IMR-90 (cell line): Measurements from ENCODE around the gene MPP4. TPM values are rescaled to one million over a fixed set of nuclear protein-coding genes. Genes with fewer than 3 reads are reported as not detected.

Experiments used
- ATAC-seq: fragments of 200-7000 bp; cut with Tn5 transposase; 2 replicates; pipeline ENCODE4 v1.9.1; 2020; ENCODE audit warnings: low read depth, mild to moderate bottlenecking, moderate library complexity
- BruUV-seq: library from RNA; stranded (reverse); fragments of 400-500 nt; replicated peaks from 2 replicates; lab custom pipeline; 2021; lab: Mats Ljungman, UMichigan
- CTCF ChIA-PET: fragments of 300-600 bp; formaldehyde crosslinking; extraction: SDS; loops from one replicate; lab custom pipeline; 2021; ENCODE audit warnings: antibody characterized with exemption; lab: Yijun Ruan, JAX
- POLR2A ChIA-PET: fragments of 300-600 bp; sonication (Branson Sonifier 250); formaldehyde crosslinking; loops from one replicate; lab custom pipeline; 2022; ENCODE audit warnings: antibody characterized with exemption; ENCODE audit not compliant: unreplicated experiment; lab: Charles Lee
- DNase-seq: peaks from one replicate; pipeline ENCODE4 v3.0.0; 2013
- H2AFZ ChIP-seq: replicated peaks from 2 replicates; pipeline ENCODE3; 2013; ENCODE audit warnings: low read length, mild to moderate bottlenecking; ENCODE audit not compliant: poor library complexity
- H2AK5ac ChIP-seq: 2 replicates; pipeline ENCODE4 v1.6.1; 2013; ENCODE audit warnings: low read depth, low read length, inconsistent platforms
- H2AK9ac ChIP-seq: replicated peaks from 2 replicates; pipeline ENCODE3; 2013; ENCODE audit warnings: mild to moderate bottlenecking, low read depth, low read length, moderate library complexity; ENCODE audit not compliant: poor library complexity
- H2BK120ac ChIP-seq: 2 replicates; pipeline ENCODE4 v1.6.1; 2013; ENCODE audit warnings: low read depth, low read length, inconsistent platforms
- H2BK15ac ChIP-seq: 3 replicates; pipeline ENCODE4 v1.6.1; 2013; ENCODE audit warnings: low read depth, low read length, inconsistent platforms
- H2BK20ac ChIP-seq: 2 replicates; pipeline ENCODE4 v1.6.1; 2013; ENCODE audit warnings: low read depth, mild to moderate bottlenecking, inconsistent platforms, low read length, moderate library complexity
- H2BK5ac ChIP-seq: 2 replicates; pipeline ENCODE4 v1.6.1; 2013; ENCODE audit warnings: mild to moderate bottlenecking, low read depth, low read length, inconsistent platforms; ENCODE audit not compliant: poor library complexity, severe bottlenecking
- H3K14ac ChIP-seq: replicated peaks from 2 replicates; pipeline ENCODE4 v1.6.1; 2013; ENCODE audit warnings: low read depth, low read length, inconsistent platforms
- H3K18ac ChIP-seq: 2 replicates; pipeline ENCODE4 v1.6.1; 2013; ENCODE audit warnings: low read depth, low read length, control low read depth
- H3K23ac ChIP-seq: 2 replicates; pipeline ENCODE4 v1.6.1; 2013; ENCODE audit warnings: low read depth, low read length, inconsistent platforms
- H3K27ac ChIP-seq: 2 replicates; pipeline ENCODE4 v1.5.1; 2013; ENCODE audit warnings: mild to moderate bottlenecking, control low read depth, low read length; ENCODE audit not compliant: insufficient read depth
- H3K27me3 ChIP-seq: 2 replicates; pipeline ENCODE4 v1.6.1; 2013; ENCODE audit warnings: low read length; ENCODE audit not compliant: control insufficient read depth, insufficient read depth
- H3K36me3 ChIP-seq: 2 replicates; pipeline ENCODE4 v1.6.1; 2013; ENCODE audit warnings: low read length, mixed read lengths; ENCODE audit not compliant: control insufficient read depth, insufficient read depth
- H3K4ac ChIP-seq: 2 replicates; pipeline ENCODE4 v1.6.1; 2013; ENCODE audit warnings: low read depth, low read length, inconsistent platforms
- H3K4me1 ChIP-seq: 2 replicates; pipeline ENCODE4 v1.6.1; 2013; ENCODE audit warnings: low read length, mixed read lengths; ENCODE audit not compliant: control insufficient read depth, insufficient read depth
- H3K4me2 ChIP-seq: 2 replicates; pipeline ENCODE4 v1.6.1; 2013; ENCODE audit warnings: low read depth, mild to moderate bottlenecking, control low read depth, low read length, moderate library complexity
- H3K4me3 ChIP-seq: 2 replicates; pipeline ENCODE4 v1.5.1; 2013; ENCODE audit warnings: low read depth, mild to moderate bottlenecking, control low read depth, low read length, moderate library complexity; ENCODE audit not compliant: insufficient read depth
- H3K56ac ChIP-seq: 2 replicates; pipeline ENCODE4 v1.6.1; 2013; ENCODE audit warnings: low read length, inconsistent platforms; ENCODE audit not compliant: insufficient read depth; ENCODE audit errors: extremely low read depth
- H3K79me1 ChIP-seq, 2 experiments: 2 replicates each; pipeline ENCODE4 v1.6.1; 2013; ENCODE audit warnings: low read length in 2 of 2, inconsistent platforms in 1 of 2, low read depth in 1 of 2
- H3K9ac ChIP-seq: 2 replicates; pipeline ENCODE4 v1.6.1; 2013; ENCODE audit warnings: low read depth, low read length, control low read depth
- H3K9me1 ChIP-seq: 2 replicates; pipeline ENCODE4 v1.6.1; 2013; ENCODE audit warnings: low read length, inconsistent platforms; ENCODE audit not compliant: insufficient read depth
- H3K9me3 ChIP-seq: 2 replicates; pipeline ENCODE4 v1.6.1; 2013; ENCODE audit warnings: low read length; ENCODE audit not compliant: control insufficient read depth, insufficient read depth
- H4K20me1 ChIP-seq: 2 replicates; pipeline ENCODE4 v1.6.1; 2013; ENCODE audit warnings: low read length, inconsistent platforms; ENCODE audit not compliant: insufficient read depth
- H4K5ac ChIP-seq: 2 replicates; pipeline ENCODE4 v1.6.1; 2013; ENCODE audit warnings: mild to moderate bottlenecking, low read depth, low read length, control low read depth
- H4K8ac ChIP-seq, 2 experiments: 2 replicates each; pipeline ENCODE4 v1.6.1; 2013; ENCODE audit warnings: low read depth in 2 of 2, low read length in 2 of 2, control low read depth in 1 of 2, inconsistent platforms in 1 of 2
- H4K91ac ChIP-seq: 2 replicates; pipeline ENCODE4 v1.6.1; 2013; ENCODE audit warnings: low read depth, low read length, inconsistent platforms; ENCODE audit not compliant: insufficient read depth
- BHLHE40 ChIP-seq: fragments of 150-350 bp; IDR thresholded peaks from 2 replicates; pipeline ENCODE4 v1.6.1; 2016; ENCODE audit warnings: mild to moderate bottlenecking, low read depth, low read length
- CEBPB ChIP-seq: IDR thresholded peaks from 2 replicates; pipeline ENCODE4 v1.6.1; 2012; ENCODE audit warnings: low read depth, low read length, improper control_type of control experiment
- CHD1 ChIP-seq: IDR thresholded peaks from 2 replicates; pipeline ENCODE4 v1.6.1; 2012; ENCODE audit warnings: low read depth, low read length, improper control_type of control experiment
- CTCF ChIP-seq: conservative IDR thresholded peaks from 2 replicates; pipeline ENCODE4 v1.5.1; 2012; ENCODE audit warnings: mild to moderate bottlenecking, low read depth, low read length, improper control_type of control experiment
- FOS ChIP-seq: fragments of 150-350 bp; IDR thresholded peaks from 2 replicates; pipeline ENCODE4 v1.6.1; 2016; ENCODE audit warnings: low read depth, low read length
- MAFK ChIP-seq: IDR thresholded peaks from 2 replicates; pipeline ENCODE4 v1.6.1; 2012; ENCODE audit warnings: low read depth, low read length, improper control_type of control experiment
- MAZ ChIP-seq: IDR thresholded peaks from 2 replicates; pipeline ENCODE4 v1.6.1; 2012; ENCODE audit warnings: low read depth, mild to moderate bottlenecking, low read length, improper control_type of control experiment, moderate library complexity, borderline replicate concordance
- MXI1 ChIP-seq: IDR thresholded peaks from 2 replicates; pipeline ENCODE4 v1.6.1; 2012; ENCODE audit warnings: low read depth, mild to moderate bottlenecking, low read length, moderate library complexity, borderline replicate concordance
- NFE2L2 ChIP-seq: fragments of 150-350 bp; IDR thresholded peaks from 2 replicates; pipeline ENCODE4 v1.6.1; 2016; ENCODE audit warnings: low read depth, mild to moderate bottlenecking, low read length
- RCOR1 ChIP-seq: IDR thresholded peaks from 2 replicates; pipeline ENCODE4 v1.6.1; 2012; ENCODE audit warnings: mild to moderate bottlenecking, low read length, improper control_type of control experiment; ENCODE audit not compliant: insufficient replicate concordance
- RFX5 ChIP-seq: IDR thresholded peaks from 2 replicates; pipeline ENCODE4 v1.8.0; 2012; ENCODE audit warnings: low read depth, mild to moderate bottlenecking, low read length, moderate library complexity
- SMC3 ChIP-seq: fragments of 150-350 bp; IDR thresholded peaks from 2 replicates; pipeline ENCODE4 v1.6.1; 2016; ENCODE audit warnings: low read depth, mild to moderate bottlenecking, antibody characterized with exemption, low read length, moderate library complexity
- WGBS, 2 experiments: methylation state at CpG; one replicate each; pipeline versions ENCODE4 v1.1.5 to v1.1.7; 2013; ENCODE audit warnings: missing lambda C conversion rate in 2 of 2; ENCODE audit not compliant: insufficient read length in 1 of 2; ENCODE audit errors: extremely low coverage in 2 of 2; 5-methylcytosine and 5-hydroxymethylcytosine counted together
- dilution Hi-C: fragments of 300-500 bp; cut with HindIII; formaldehyde crosslinking; loops from one replicate; pipeline ENCODE4 v1.14.3; 2018; ENCODE audit warnings: low sequenced_read_pairs; ENCODE audit not compliant: unreplicated experiment
- in situ Hi-C: fragments of 300-500 bp; cut with MboI; formaldehyde crosslinking; loops from 3 replicates; pipeline ENCODE4 v1.14.3; 2019; ENCODE audit warnings: low sequenced_read_pairs, inconsistent platforms, mixed read lengths
- intact Hi-C: fragments of 100-400 bp; cut with micrococcal nuclease; formaldehyde crosslinking; loops from 2 replicates; pipeline ENCODE4 v1.10.0; 2022
- polyA plus RNA-seq, 3 experiments: library from polyadenylated mRNA; depleted of rRNA; stranded (reverse); fragments of >200 nt; gene quantifications; 2 replicates each; pipeline ENCODE4 v1.2.3, GENCODE V29; 2012; ENCODE audit warnings: low replicate concordance in 1 of 3
- total RNA-seq: library from RNA; depleted of rRNA; stranded (reverse); fragments of >200 nt; gene quantifications from 2 replicates; pipeline ENCODE4 v1.2.3, GENCODE V29; 2012
- TF ChIP-seq, protein P1 (sequence below): fragments of 150-350 bp; IDR thresholded peaks from 2 replicates; pipeline ENCODE4 v1.6.1; 2017; ENCODE audit warnings: mild to moderate bottlenecking, antibody characterized with exemption, low read length, low read depth
- TF ChIP-seq, protein P2 (sequence below): fragments of 150-350 bp; IDR thresholded peaks from 2 replicates; pipeline ENCODE4 v1.6.1; 2016; ENCODE audit warnings: low read depth, mild to moderate bottlenecking, low read length, moderate library complexity, borderline replicate concordance

The MPP4 gene
- total and polyA plus RNA-seq, 2 of the 4 experiments (the other 2 are of a cell fraction): 11.8 to 14.9 TPM

DNA sequence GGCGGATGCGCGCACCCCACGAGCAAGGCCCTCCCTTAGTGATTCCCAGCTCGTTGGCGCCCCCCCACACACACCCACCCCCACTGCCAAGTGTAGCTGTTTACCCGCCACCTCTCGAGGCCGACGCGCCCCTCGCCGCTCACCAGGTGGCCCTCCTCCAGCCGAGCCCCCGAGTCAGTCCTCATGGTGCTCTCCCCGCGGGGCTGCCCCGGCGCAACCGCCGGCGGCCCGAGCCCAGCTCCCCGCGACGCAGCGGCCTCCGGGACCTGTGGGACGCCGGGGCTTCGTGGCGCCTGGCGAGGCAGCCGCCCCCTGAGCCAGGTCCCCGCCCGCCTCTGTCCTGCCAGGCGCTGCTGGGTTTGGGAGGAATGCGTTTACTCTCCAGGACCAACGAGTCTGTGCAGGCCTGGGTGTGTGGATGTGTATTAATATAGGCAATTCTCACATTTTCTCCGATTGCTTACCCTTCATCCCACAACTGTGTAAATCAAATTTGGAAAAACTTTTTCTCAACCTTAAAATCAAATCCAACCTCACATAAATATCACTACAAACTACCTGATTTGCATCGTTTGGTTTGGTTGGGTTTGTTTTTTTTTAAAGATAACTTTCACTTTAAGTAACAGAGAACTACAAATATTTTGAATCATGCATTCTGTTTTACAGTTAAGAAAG, 55.1 kb downstream of the MPP4 start, which contains the start of gene TMEM237:
TSS of gene TMEM237 (minus strand) at position 288 of the 675 bp plus-strand sequence. CDS start at position 185, 103 bp downstream.
- Histone ChIP-seq H3K4me3 (peak within 1 kb of the TSS; percentile 91), H3K23ac (peak within 1 kb of the TSS; percentile 74), H3K27me3 (no peaks in the 10 kb centered on the region), H2AFZ (peak within 1 kb of the TSS; percentile 97), H3K9me3 (no peaks in the 10 kb centered on the region), H3K14ac (peak within 1 kb of the TSS; percentile 94), H3K27ac (peak within 1 kb of the TSS; percentile 85), H3K4ac (peak within 1 kb of the TSS; percentile 88), H3K4me2 (peak within 1 kb of the TSS; percentile 95), H4K5ac (peak within 1 kb of the TSS; percentile 86), H2BK120ac (peak within 1 kb of the TSS; percentile 79), H3K9ac (peak within 1 kb of the TSS; percentile 79), H4K91ac (peak within 1 kb of the TSS; percentile 76), H2BK20ac (peak within 1 kb of the TSS; percentile 88), H3K18ac (peak within 1 kb of the TSS; percentile 93), H2BK15ac (peak within 1 kb of the TSS; percentile 79; the same call in 2 of the 3 replicates), H3K9me1 (peaks cover 3% of the 10 kb centered on the region; the same call in 1 of the 2 replicates), H3K4me1 (peaks cover 4% of the 10 kb centered on the region), H2AK9ac (peak within 1 kb of the TSS; percentile 88), H2BK5ac (peak within 1 kb of the TSS; percentile 80), H4K20me1 (no peaks in the 10 kb centered on the region), H3K56ac (peak within 1 kb of the TSS; percentile 94), H4K8ac (peak within 1 kb of the TSS; percentile 80 to 92), H2AK5ac (peak within 1 kb of the TSS; percentile 80), H3K36me3 (peaks cover 6% of the 10 kb centered on the region), H3K79me1 (peaks cover 15 to 27% of the 10 kb centered on the region in 2 experiments; a peak in 3 of 4 replicates)
- CTCF ChIA-PET: interaction anchor here (0.7 kb wide), 1 partner anchor 63 kb away, joined by 3 read pairs; no protein-coding TSS in a partner anchor
- intact Hi-C loops (loop anchor here (5.0 kb wide), 1 partner anchor 171 kb away; no protein-coding TSS in a partner anchor), in situ Hi-C loops (no loop called here), dilution Hi-C loops (no loop called here)
- ATAC-seq (peak; percentile 70), DNase-seq (peak; percentile 16)
- no TSS peak for BruUV-seq
- WGBS, 2 experiments: 7% methylated on average over 3 of the region's 41 CpGs; no CpG with 5 or more reads in 1 of the 2 experiments
- POLR2A ChIA-PET: interaction anchor here (0.5 kb wide), 1 partner anchor 651 kb away, joined by 3 read pairs; no protein-coding TSS in a partner anchor
- TF ChIP-seq CEBPB (no peak), MAFK (no peak), NFE2L2 (no peak), CTCF (no peak), CHD1 (no peak), RFX5 (no peak), RCOR1 (no peak), FOS (no peak), MXI1 (no peak), MAZ (no peak), BHLHE40 (no peak), SMC3 (no peak)
- TF ChIP-seq, protein P1, sequence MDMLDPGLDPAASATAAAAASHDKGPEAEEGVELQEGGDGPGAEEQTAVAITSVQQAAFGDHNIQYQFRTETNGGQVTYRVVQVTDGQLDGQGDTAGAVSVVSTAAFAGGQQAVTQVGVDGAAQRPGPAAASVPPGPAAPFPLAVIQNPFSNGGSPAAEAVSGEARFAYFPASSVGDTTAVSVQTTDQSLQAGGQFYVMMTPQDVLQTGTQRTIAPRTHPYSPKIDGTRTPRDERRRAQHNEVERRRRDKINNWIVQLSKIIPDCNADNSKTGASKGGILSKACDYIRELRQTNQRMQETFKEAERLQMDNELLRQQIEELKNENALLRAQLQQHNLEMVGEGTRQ: no peak
- TF ChIP-seq, protein P2, sequence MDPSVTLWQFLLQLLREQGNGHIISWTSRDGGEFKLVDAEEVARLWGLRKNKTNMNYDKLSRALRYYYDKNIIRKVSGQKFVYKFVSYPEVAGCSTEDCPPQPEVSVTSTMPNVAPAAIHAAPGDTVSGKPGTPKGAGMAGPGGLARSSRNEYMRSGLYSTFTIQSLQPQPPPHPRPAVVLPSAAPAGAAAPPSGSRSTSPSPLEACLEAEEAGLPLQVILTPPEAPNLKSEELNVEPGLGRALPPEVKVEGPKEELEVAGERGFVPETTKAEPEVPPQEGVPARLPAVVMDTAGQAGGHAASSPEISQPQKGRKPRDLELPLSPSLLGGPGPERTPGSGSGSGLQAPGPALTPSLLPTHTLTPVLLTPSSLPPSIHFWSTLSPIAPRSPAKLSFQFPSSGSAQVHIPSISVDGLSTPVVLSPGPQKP: no peak
